Tibial artery (tissue), 4 donors: ENCODE results near the gene GATD1.

ENCODE experiments used
- DNase-seq, 2 donors: peaks; one replicate each; pipeline ENCODE4 v3.0.0-alpha.2; 2019
- H3K27ac ChIP-seq, 2 donors: fragments of 200-600 bp; sonication (generic) in 1 of 2; 1 replicate in 1 of 2; 2 replicates in 1 of 2; pipeline ENCODE4 v1.5.1; 2018 to 2019; ENCODE audit warnings: mild to moderate bottlenecking in 1 of 2
- H3K27me3 ChIP-seq, 2 donors: fragments of 200-600 bp; sonication (generic) in 1 of 2; one replicate each; pipeline versions ENCODE4 v1.5.1 to v1.6.0; 2016 to 2019
- H3K36me3 ChIP-seq, 3 donors: fragments of 200-600 bp; sonication (generic) in 2 of 3; one replicate each; pipeline ENCODE4 v1.5.1; 2016 to 2019; ENCODE audit warnings: mild to moderate bottlenecking in 2 of 3
- H3K4me1 ChIP-seq, 4 donors: fragments of 200-600 bp; sonication (generic) in 2 of 4; 1 replicate in 3 of 4; 2 replicates in 1 of 4; pipeline ENCODE4 v1.5.1; 2016 to 2019
- H3K4me3 ChIP-seq, 2 donors: fragments of 200-600 bp; sonication (generic) in 1 of 2; 1 replicate in 1 of 2; 2 replicates in 1 of 2; pipeline ENCODE4 v1.5.1; 2018 to 2019; ENCODE audit warnings: mild to moderate bottlenecking in 2 of 2
- H3K9me3 ChIP-seq, 3 donors: fragments of 200-600 bp; sonication (generic) in 1 of 3; one replicate each; pipeline ENCODE4 v1.5.1; 2016 to 2019
- intact Hi-C: fragments of 100-400 bp; cut with DNase I; formaldehyde crosslinking; loops from one replicate; pipeline ENCODE4 v1.15.0; 2023; ENCODE audit warnings: low total_unique reads
- TF ChIP-seq, protein P1 (sequence below), 2 experiments: fragments of 200-600 bp in 1 of 2; fragments of 450-650 bp in 1 of 2; IDR thresholded peaks; one replicate each; pipeline ENCODE4 v1.5.1; 2017 to 2019; ENCODE audit warnings: antibody characterized with exemption in 2 of 2, mild to moderate bottlenecking in 1 of 2, moderate library complexity in 1 of 2

GATD1 gene

DNA sequence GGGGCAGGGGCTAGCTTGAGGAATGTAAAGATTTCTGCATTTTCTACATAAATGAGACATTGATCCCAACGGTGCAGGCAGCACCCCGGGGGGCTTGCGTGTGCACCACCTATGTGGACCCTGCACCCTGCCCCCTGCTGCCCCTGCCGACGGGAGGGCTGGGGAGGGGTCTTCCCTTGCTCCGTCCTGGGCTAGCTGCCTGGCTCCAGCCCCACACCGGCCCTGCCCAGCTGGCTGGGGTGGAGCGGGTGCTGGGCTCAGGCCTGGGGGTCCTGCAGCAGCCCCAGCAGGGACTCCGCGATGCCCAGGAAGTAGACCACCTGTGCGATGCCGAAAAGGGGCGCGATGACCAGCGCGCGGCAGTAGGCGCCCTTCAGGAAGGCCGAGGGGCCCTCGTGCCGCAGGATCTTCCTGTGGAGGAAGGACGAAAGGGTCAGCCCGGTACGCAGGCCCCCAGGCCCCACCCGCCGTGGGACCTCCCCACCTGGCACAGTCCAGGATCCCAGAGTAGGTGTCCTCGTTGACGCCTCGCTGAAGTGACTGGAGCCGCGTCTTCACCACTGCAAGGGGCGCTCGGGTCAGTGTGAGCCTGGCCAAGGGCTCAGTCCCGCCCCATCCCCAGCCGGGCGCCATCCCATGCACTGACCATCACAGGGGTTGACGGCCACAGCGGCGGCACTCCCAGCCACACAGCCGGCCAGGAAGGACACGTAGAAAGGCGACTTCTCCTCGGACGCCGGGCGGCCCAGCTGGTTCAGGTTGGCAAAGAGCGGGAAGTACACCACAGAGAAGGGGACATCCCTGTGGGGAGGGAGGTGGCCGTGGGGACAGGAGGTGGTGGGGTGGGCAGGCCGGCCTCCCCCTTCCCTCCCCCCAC, 14.6 kb upstream of the GATD1 start:
- H3K27ac ChIP-seq = no peak overlapping the region
- H3K4me3 ChIP-seq = no peak overlapping the region
- peaks cover 0 to 38% (median 23%) of the 10 kb centered on the region in 4 donors for H3K4me1 ChIP-seq
- intact Hi-C loops = no loop called here
- no peaks in the 10 kb centered on the region for H3K9me3 ChIP-seq
- TF ChIP-seq, protein P1, sequence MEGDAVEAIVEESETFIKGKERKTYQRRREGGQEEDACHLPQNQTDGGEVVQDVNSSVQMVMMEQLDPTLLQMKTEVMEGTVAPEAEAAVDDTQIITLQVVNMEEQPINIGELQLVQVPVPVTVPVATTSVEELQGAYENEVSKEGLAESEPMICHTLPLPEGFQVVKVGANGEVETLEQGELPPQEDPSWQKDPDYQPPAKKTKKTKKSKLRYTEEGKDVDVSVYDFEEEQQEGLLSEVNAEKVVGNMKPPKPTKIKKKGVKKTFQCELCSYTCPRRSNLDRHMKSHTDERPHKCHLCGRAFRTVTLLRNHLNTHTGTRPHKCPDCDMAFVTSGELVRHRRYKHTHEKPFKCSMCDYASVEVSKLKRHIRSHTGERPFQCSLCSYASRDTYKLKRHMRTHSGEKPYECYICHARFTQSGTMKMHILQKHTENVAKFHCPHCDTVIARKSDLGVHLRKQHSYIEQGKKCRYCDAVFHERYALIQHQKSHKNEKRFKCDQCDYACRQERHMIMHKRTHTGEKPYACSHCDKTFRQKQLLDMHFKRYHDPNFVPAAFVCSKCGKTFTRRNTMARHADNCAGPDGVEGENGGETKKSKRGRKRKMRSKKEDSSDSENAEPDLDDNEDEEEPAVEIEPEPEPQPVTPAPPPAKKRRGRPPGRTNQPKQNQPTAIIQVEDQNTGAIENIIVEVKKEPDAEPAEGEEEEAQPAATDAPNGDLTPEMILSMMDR (IDR thresholded peaks at IDR 0.05) = no peak
- DNase-seq = no peak
- H3K36me3 ChIP-seq = peaks cover 0 to 28% (median 5%) of the 10 kb centered on the region in 3 donors
- peaks cover 0 to 41% of the 10 kb centered on the region in 2 donors for H3K27me3 ChIP-seq

DNA sequence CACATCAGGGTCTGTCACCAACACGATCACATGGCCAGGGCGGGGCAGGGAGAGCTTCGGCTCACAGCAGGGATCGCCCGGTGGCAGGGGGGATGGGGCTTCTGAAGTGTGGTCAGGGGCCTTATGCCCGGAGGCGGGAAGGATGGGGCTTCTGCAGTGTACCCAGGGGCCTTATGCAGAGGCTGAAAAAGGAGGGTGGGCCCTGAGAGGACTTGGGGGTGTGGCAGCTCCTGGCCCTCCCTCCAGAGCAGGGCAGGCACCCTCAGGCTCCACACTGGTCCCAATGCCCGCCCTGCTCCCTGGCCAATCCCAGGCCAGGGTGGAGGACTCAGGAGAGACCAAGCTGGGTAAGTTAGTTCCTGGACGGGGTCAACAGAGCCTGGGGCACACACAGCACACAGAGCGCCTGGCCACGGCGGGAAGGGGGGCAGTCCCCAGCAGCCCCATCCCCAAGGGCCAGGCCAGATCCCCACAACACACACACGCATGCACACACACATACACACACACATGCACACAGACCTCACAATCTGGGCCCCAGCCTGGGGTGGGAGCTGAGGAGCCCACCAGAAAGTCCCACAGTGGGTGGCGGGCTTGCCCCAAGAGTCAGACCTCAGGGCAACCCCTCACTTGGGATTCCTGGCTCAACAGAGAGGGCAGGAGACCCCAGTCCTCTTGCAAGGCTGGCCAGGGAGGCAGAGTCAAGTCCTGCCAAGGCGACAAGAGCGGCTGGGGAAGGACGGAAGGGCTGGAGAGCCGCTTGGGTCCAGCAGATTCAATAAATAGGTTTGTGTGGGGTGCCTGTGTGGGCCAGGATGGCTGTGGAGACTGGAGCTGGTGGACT, 13.7 kb upstream of the GATD1 start:
- TF ChIP-seq, protein P1 (IDR thresholded peaks at IDR 0.05) = no peak
- Histone ChIP-seq H3K9me3 (no peaks in the 10 kb centered on the region), H3K4me3 (no peak overlapping the region), H3K36me3 (peaks cover 0 to 28% (median 5%) of the 10 kb centered on the region in 3 donors), H3K27me3 (peaks cover 0 to 50% of the 10 kb centered on the region in 2 donors), H3K4me1 (peaks cover 0 to 29% (median 16%) of the 10 kb centered on the region in 4 donors), H3K27ac (no peak overlapping the region)
- intact Hi-C loops = no loop called here
- DNase-seq = no peak

DNA sequence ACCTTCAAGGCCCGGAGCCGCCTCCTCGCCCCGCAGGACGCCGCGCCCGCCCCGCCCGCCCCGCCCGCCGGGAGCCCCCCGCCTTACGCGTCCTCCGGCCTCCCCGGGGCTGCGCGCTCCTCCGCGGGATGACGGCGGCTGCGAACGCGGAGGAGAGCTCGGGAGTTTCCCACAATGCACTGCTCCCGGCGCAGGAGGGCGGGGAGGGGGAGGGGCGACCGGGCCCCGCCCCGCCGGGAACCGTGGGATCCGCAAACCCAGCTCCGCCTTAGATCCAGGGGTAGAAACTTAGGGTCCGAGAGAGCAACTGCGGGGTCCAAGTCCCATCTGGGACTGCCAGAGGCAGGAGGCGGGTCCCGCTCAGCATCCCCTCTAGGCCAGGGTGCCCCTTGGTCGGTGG, 12.7 kb upstream of the GATD1 start, which contains the start of gene CEND1:
Gene CEND1 (minus strand): TSS at position 148 of the 400 bp plus-strand sequence. CDS start 1,514 bp downstream, outside the sequence.
- peaks cover 0 to 28% (median 5%) of the 10 kb centered on the region in 3 donors for H3K36me3 ChIP-seq
- H3K9me3 ChIP-seq = no peaks in the 10 kb centered on the region
- intact Hi-C loops = no loop called here
- H3K4me1 ChIP-seq = peaks cover 0 to 19% (median 6%) of the 10 kb centered on the region in 4 donors
- H3K27me3 ChIP-seq = peaks cover 0 to 53% of the 10 kb centered on the region in 2 donors
- no peak within 1 kb of the TSS for H3K27ac ChIP-seq
- no peak within 1 kb of the TSS for H3K4me3 ChIP-seq
- TF ChIP-seq, protein P1 (IDR thresholded peaks at IDR 0.05) = no peak
- DNase-seq = no peak

DNA sequence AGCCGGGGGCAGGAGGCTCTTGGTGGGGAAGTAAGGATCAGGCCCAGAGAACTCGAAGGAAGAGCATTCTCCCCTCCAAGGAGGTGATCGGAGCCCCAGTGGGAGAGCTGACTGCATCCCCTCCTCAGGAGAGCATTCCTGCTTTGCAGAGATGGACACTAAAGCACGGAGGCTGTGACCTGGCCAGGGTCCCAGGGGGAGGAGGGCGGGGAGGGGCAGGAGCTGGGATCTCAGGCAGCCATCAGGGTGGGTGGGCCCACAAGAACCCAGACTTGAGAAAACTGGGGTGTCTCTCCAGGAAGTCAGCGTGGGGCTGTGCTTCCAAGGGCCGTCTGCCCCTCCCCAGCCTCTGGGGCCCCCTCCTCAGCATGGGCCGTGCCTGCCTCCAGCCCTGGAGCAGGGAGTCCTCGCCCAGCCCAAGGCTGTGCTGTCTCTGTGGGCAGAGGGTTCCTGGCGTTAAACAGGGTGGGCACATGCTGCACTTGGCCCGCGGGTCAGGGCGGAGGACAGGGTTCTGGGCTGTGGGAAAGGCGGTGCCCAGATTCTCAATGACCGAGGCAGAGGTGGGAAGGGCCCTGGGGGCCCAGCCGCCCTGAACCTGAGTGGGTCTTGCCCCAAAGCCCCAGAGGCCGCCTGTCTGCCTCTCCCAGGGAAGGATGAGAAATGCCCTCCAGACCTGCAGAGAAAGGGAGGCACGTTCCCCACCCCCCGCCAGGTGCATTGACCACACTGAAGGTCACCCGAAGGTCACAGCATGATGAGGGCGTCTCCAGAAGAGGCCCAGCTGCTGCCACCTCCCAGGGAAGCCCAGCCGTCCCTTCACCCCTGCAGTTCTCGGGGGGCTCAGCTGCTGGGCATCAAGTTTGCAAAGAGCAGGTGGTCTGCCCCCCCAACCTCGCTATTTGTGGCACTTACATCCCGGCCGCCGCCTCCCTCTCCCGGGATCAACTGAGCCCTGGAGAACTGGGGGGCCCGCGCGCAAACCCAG, 12.0 kb upstream of the GATD1 start:
- Histone ChIP-seq H3K4me3 (no peak overlapping the region), H3K4me1 (peaks cover 0 to 12% (median 4%) of the 10 kb centered on the region in 4 donors), H3K36me3 (peaks cover 0 to 28% (median 5%) of the 10 kb centered on the region in 3 donors), H3K9me3 (no peaks in the 10 kb centered on the region), H3K27me3 (peaks cover 0 to 53% of the 10 kb centered on the region in 2 donors), H3K27ac (no peak overlapping the region)
- no peak for DNase-seq
- TF ChIP-seq, protein P1 (IDR thresholded peaks at IDR 0.05) = no peak
- intact Hi-C loops = no loop called here
